ENCODE measurements around the gene TFG.
"Not testable (repeated sequence)": the region's sequence is repeated elsewhere in the genome, so short reads cannot be mapped to it uniquely, and the experiment has no call there.

The TFG gene

GRCh38 chr3:100708989-100709841 lies at the start of gene TFG:
Gene TFG, plus strand, starts transcription at chr3:100709494. Its CDS starts 4,192 bp downstream, at chr3:100713686.
- TF ChIP-seq Cebpa-rat (IDR thresholded peaks at IDR 0.05): no peak
- no peaks in the 10 kb centered on the region for H3K27me3 ChIP-seq
- peaks cover 26% of the 10 kb centered on the region for H3K36me3 ChIP-seq
- H3K4me1 ChIP-seq: peaks cover 20% of the 10 kb centered on the region
- peak within 1 kb of the TSS; percentile 96 for H3K9ac ChIP-seq
- peak within 1 kb of the TSS; percentile 92 for H3K4me3 ChIP-seq
- H4K20me1 ChIP-seq: peaks cover 44% of the 10 kb centered on the region
- peak within 1 kb of the TSS; percentile 97 for H3K27ac ChIP-seq
- no peaks in the 10 kb centered on the region; the same call in 1 of the 2 replicates for H3K9me3 ChIP-seq
- peak within 1 kb of the TSS; percentile 83 for H3K4me2 ChIP-seq

- H3K9ac ChIP-seq, H3K27me3 ChIP-seq, H4K20me1 ChIP-seq, H3K4me1 ChIP-seq, H3K4me3 ChIP-seq, H3K4me2 ChIP-seq, H3K36me3 ChIP-seq, H3K9me3 ChIP-seq, H3K27ac ChIP-seq: not testable (repeated sequence)
Observed at GRCh38 chr3:100661294-100661693, 48.0 kb upstream of the TFG start.

GRCh38 chr3:100662113-100662823 lies 47.0 kb upstream of the TFG start:
- no peaks in the 10 kb centered on the region for H3K27me3 ChIP-seq
- no peak for TF ChIP-seq Cebpa-rat (IDR thresholded peaks at IDR 0.05)
- no peak overlapping the region for H3K9ac ChIP-seq
- no peaks in the 10 kb centered on the region for H3K4me1 ChIP-seq
- H4K20me1 ChIP-seq: no peaks in the 10 kb centered on the region
- H3K27ac ChIP-seq: no peak overlapping the region
- no peak overlapping the region for H3K4me3 ChIP-seq
- no peak overlapping the region for H3K4me2 ChIP-seq
- no peaks in the 10 kb centered on the region for H3K9me3 ChIP-seq
- H3K36me3 ChIP-seq: no peaks in the 10 kb centered on the region

GRCh38 chr3:100665230-100665629 lies 44.1 kb upstream of the TFG start:
- no peak overlapping the region for H3K27ac ChIP-seq
- no peaks in the 10 kb centered on the region for H3K36me3 ChIP-seq
- no peaks in the 10 kb centered on the region for H3K4me1 ChIP-seq
- TF ChIP-seq Cebpa-rat (IDR thresholded peaks at IDR 0.05): no peak
- no peak overlapping the region for H3K4me2 ChIP-seq
- H3K9me3 ChIP-seq: no peaks in the 10 kb centered on the region
- H3K27me3 ChIP-seq: no peaks in the 10 kb centered on the region
- no peak overlapping the region for H3K9ac ChIP-seq
- no peak overlapping the region for H3K4me3 ChIP-seq
- H4K20me1 ChIP-seq: no peaks in the 10 kb centered on the region

- H3K9me3 ChIP-seq: peaks cover 10% of the 10 kb centered on the region
- not testable (repeated sequence) for H4K20me1 ChIP-seq, H3K4me3 ChIP-seq, H3K4me2 ChIP-seq, H3K36me3 ChIP-seq, H3K27ac ChIP-seq, H3K27me3 ChIP-seq, H3K4me1 ChIP-seq, H3K9ac ChIP-seq
Observed at GRCh38 chr3:100666699-100667098, 42.6 kb upstream of the TFG start.

- not testable (repeated sequence) for H3K36me3 ChIP-seq, H3K4me2 ChIP-seq, H4K20me1 ChIP-seq, H3K27me3 ChIP-seq, H3K9ac ChIP-seq, H3K4me1 ChIP-seq, H3K4me3 ChIP-seq, H3K27ac ChIP-seq
- peaks cover 10% of the 10 kb centered on the region for H3K9me3 ChIP-seq
Observed at GRCh38 chr3:100667316-100667715, 42.0 kb upstream of the TFG start.

GRCh38 chr3:100670995-100671394 lies 38.3 kb upstream of the TFG start:
- not testable (repeated sequence) for H4K20me1 ChIP-seq, H3K36me3 ChIP-seq, H3K27ac ChIP-seq, H3K9ac ChIP-seq, H3K4me1 ChIP-seq, H3K27me3 ChIP-seq, H3K4me3 ChIP-seq, H3K4me2 ChIP-seq
- peaks cover 10% of the 10 kb centered on the region for H3K9me3 ChIP-seq

GRCh38 chr3:100681496-100681895 lies 27.8 kb upstream of the TFG start:
- TF ChIP-seq Cebpa-rat (IDR thresholded peaks at IDR 0.05): no peak
- no peak overlapping the region for H3K4me2 ChIP-seq
- H3K9ac ChIP-seq: no peak overlapping the region
- no peaks in the 10 kb centered on the region for H4K20me1 ChIP-seq
- no peaks in the 10 kb centered on the region for H3K27me3 ChIP-seq
- peaks cover 9% of the 10 kb centered on the region for H3K4me1 ChIP-seq
- no peaks in the 10 kb centered on the region for H3K36me3 ChIP-seq
- H3K27ac ChIP-seq: no peak overlapping the region
- H3K9me3 ChIP-seq: peaks cover 9% of the 10 kb centered on the region; the same call in 1 of the 2 replicates
- H3K4me3 ChIP-seq: no peak overlapping the region

GRCh38 chr3:100682056-100682853 lies 27.0 kb upstream of the TFG start:
- H3K4me2 ChIP-seq: no peak overlapping the region
- no peak for TF ChIP-seq Cebpa-rat (IDR thresholded peaks at IDR 0.05)
- peaks cover 9% of the 10 kb centered on the region; the same call in 1 of the 2 replicates for H3K9me3 ChIP-seq

More at GRCh38 chr3:100682056-100682853, 27.0 kb upstream of the TFG start:
- Histone ChIP-seq H3K36me3 (no peaks in the 10 kb centered on the region), H3K9ac (no peak overlapping the region), H4K20me1 (no peaks in the 10 kb centered on the region), H3K27ac (no peak overlapping the region), H3K4me1 (peaks cover 9% of the 10 kb centered on the region), H3K4me3 (no peak overlapping the region), H3K27me3 (no peaks in the 10 kb centered on the region)

Measured in BLaER1 (cell line).